Activated CD4-positive, alpha-beta memory T cell treated with anti-CD3 and anti-CD28 coated beads for 36 hours (primary cell): Measurements from ENCODE around the gene MYL5. TPM values are rescaled to one million over a fixed set of nuclear protein-coding genes. Genes with fewer than 3 reads are reported as not detected.
"Not testable (repeated sequence)": the region's sequence is repeated elsewhere in the genome, so short reads cannot be mapped to it uniquely, and the experiment has no call there.

Experiments used
- CTCF ChIA-PET: fragments of 350-600 bp; sonication (Branson Sonifier 250); formaldehyde crosslinking; loops from one replicate; lab custom pipeline; 2021; ENCODE audit warnings: antibody characterized with exemption, inconsistent platforms; lab: Charles Lee
- POLR2A ChIA-PET: fragments of 350-600 bp; sonication (Branson Sonifier 250); formaldehyde crosslinking; loops from one replicate; lab custom pipeline; 2021; ENCODE audit warnings: antibody characterized with exemption; lab: Charles Lee
- DNase-seq: peaks from one replicate; pipeline ENCODE4 v3.0.0-alpha.2; 2020
- H3K27ac Mint-ChIP-seq: one replicate; pipeline ENCODE4 v1.8.0; 2021; ENCODE audit warnings: mixed read lengths
- H3K27me3 Mint-ChIP-seq: one replicate; pipeline ENCODE4 v1.8.0; 2021; ENCODE audit warnings: mixed read lengths
- H3K36me3 Mint-ChIP-seq: one replicate; pipeline ENCODE4 v1.8.0; 2021; ENCODE audit warnings: mixed read lengths
- H3K4me1 Mint-ChIP-seq: one replicate; pipeline ENCODE4 v1.8.0; 2021; ENCODE audit warnings: low read depth, mixed read lengths
- H3K4me3 Mint-ChIP-seq: one replicate; pipeline ENCODE4 v1.8.0; 2021; ENCODE audit warnings: mild to moderate bottlenecking, mixed read lengths
- H3K9me3 Mint-ChIP-seq: one replicate; pipeline ENCODE4 v1.8.0; 2021; ENCODE audit warnings: mixed read lengths
- intact Hi-C: fragments of 100-400 bp; cut with micrococcal nuclease; formaldehyde crosslinking; loops from one replicate; pipeline ENCODE4 v1.15.1; 2023
- total RNA-seq, 2 experiments: library from RNA; stranded (reverse); gene quantifications; one replicate each; pipeline ENCODE4 v1.2.3, GENCODE V29; 2021

Gene MYL5
- total RNA-seq, 2 experiments from 2014 or later, result 12.4 to 13.0 TPM

DNA sequence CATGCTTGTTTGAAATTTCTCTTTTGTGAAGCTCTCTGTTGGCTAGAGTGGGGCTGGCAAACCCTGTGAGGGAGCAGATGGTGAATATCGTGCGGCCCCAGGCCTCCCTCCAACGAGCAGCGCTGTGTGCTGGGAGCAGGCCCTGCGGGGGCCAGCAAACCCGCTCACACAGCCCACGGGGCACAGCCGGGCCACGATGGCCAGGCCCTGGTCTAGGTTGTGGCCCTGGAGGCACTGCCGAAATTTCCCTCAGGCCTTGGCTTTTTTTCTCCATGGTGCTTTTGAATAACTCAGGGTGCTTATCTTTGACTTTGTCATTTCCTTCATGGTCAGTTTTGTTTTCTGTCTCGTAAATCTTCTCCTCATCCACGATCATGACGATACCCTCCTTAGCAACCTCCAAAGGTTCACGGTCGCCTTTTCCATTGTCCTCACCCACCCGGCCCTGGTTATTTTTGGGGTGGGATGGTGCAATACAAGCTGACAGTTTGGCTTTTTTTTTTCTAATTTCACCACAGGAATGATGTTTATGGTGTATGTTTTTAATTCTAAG lies 52.0 kb downstream of the MYL5 start:
- Mint-ChIP-seq H3K36me3 (peaks cover 22% of the 10 kb centered on the region), H3K27me3 (no peaks in the 10 kb centered on the region), H3K4me3 (no peak overlapping the region), H3K4me1 (peaks cover 8% of the 10 kb centered on the region), H3K9me3 (no peaks in the 10 kb centered on the region), H3K27ac (no peak overlapping the region)
- intact Hi-C loops, result no loop called here
- ChIA-PET CTCF (no interaction called here), POLR2A (no interaction called here)
- no peak for DNase-seq

GRCh38 chr4:726838-727237 lies 52.5 kb downstream of the MYL5 start:
- CTCF ChIA-PET, result no interaction called here
- no peaks in the 10 kb centered on the region for H3K27me3 Mint-ChIP-seq

DNA sequence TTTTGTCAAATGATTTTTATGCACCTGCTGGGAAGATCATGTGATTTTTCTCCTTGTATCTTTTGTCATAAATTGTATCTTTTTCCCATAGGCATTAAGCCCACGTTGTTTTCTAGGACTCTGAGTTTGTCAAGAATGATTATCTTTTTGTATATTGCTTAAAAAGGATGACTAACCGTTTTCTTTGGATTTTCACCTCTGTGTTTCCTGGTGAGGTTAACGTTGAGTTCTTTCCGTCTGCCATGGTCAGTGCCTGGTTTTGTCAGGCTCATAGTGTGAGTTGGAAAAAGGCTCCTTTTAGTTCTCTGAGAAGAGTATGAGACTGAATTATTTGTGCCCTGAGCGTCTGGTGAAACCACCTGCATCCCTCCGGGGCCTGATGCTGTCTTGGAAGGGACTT lies 53.2 kb downstream of the MYL5 start:
- H3K36me3 Mint-ChIP-seq, result peaks cover 11% of the 10 kb centered on the region

More at GRCh38 chr4:726838-727237, 52.5 kb downstream of the MYL5 start:
- peaks cover 8% of the 10 kb centered on the region for H3K4me1 Mint-ChIP-seq
- no peak overlapping the region for H3K4me3 Mint-ChIP-seq
- DNase-seq, result no peak
- intact Hi-C loops, result no loop called here
- H3K27ac Mint-ChIP-seq, result no peak overlapping the region
- H3K9me3 Mint-ChIP-seq, result no peaks in the 10 kb centered on the region
- POLR2A ChIA-PET, result no interaction called here
- H3K36me3 Mint-ChIP-seq, result peaks cover 17% of the 10 kb centered on the region

GRCh38 chr4:729336-730315 lies 55.3 kb downstream of the MYL5 start:
- CTCF ChIA-PET, result no interaction called here
- peaks cover 6% of the 10 kb centered on the region for H3K4me1 Mint-ChIP-seq
- H3K27ac Mint-ChIP-seq, result no peak overlapping the region
- intact Hi-C loops, result no loop called here
- no peak for DNase-seq
- H3K27me3 Mint-ChIP-seq, result no peaks in the 10 kb centered on the region
- POLR2A ChIA-PET, result no interaction called here
- H3K36me3 Mint-ChIP-seq, result peaks cover 15% of the 10 kb centered on the region
- H3K9me3 Mint-ChIP-seq, result no peaks in the 10 kb centered on the region
- no peak overlapping the region for H3K4me3 Mint-ChIP-seq

More for the DNA sequence above, 53.2 kb downstream of the MYL5 start:
- H3K9me3 Mint-ChIP-seq, result no peaks in the 10 kb centered on the region
- DNase-seq, result no peak
- H3K27me3 Mint-ChIP-seq, result no peaks in the 10 kb centered on the region
- ChIA-PET CTCF (interaction anchor here (0.9 kb wide), 1 partner anchor 15 kb away, joined by 4 read pairs; no protein-coding TSS in a partner anchor), POLR2A (no interaction called here)
- peaks cover 8% of the 10 kb centered on the region for H3K4me1 Mint-ChIP-seq
- no peak overlapping the region for H3K4me3 Mint-ChIP-seq
- intact Hi-C loops, result no loop called here
- H3K27ac Mint-ChIP-seq, result no peak overlapping the region

DNA sequence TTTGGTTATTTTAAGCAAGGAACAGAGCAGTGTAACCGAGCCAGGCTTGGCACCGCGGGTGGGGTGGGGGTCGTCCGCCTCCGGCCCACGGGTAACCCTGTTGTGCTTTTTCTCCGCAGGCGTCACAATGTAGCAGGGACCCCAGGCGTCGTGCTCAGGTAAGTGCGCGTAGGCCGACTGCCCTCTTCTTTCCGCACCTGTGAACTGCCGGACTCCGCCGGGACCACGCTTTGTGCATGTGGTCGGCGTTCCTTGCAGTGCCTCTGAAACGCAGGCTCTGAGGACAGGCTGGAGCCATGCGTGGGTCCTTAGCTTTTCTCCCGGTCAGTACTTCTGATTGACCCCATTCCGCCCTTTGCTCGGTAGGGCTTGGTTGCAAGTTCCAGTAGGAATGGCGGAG lies 56.2 kb downstream of the MYL5 start:
- POLR2A ChIA-PET, result no interaction called here
- no peak for DNase-seq
- peaks cover 6% of the 10 kb centered on the region for H3K4me1 Mint-ChIP-seq
- peaks cover 20% of the 10 kb centered on the region for H3K36me3 Mint-ChIP-seq
- no peaks in the 10 kb centered on the region for H3K27me3 Mint-ChIP-seq
- no peaks in the 10 kb centered on the region for H3K9me3 Mint-ChIP-seq
- intact Hi-C loops, result no loop called here
- no peak overlapping the region for H3K27ac Mint-ChIP-seq
- no peak overlapping the region for H3K4me3 Mint-ChIP-seq
- CTCF ChIA-PET, result no interaction called here

- DNase-seq, H3K4me3 Mint-ChIP-seq, intact Hi-C loops, H3K27me3 Mint-ChIP-seq, H3K4me1 Mint-ChIP-seq, CTCF ChIA-PET, H3K27ac Mint-ChIP-seq, POLR2A ChIA-PET, H3K9me3 Mint-ChIP-seq: not testable (repeated sequence)
- peaks cover 22% of the 10 kb centered on the region for H3K36me3 Mint-ChIP-seq
Observed at GRCh38 chr4:730946-731904, 56.9 kb downstream of the MYL5 start.

Other genes starting within 250 kb of the MYL5 start
- gene ZNF721, start 175.4 kb upstream of the MYL5 start, total RNA-seq, result 10 to 100 TPM; 31.0 to 31.8 TPM
- 10 to 100 TPM; 38.9 to 42.2 TPM for gene PIGG, start 175.3 kb upstream of the MYL5 start, total RNA-seq
- gene TMEM271, start 98.2 kb upstream of the MYL5 start, total RNA-seq, result not detected
- gene PDE6B, start 49.0 kb upstream of the MYL5 start, total RNA-seq, result 10 to 100 TPM; 16.1 to 22.9 TPM
- 100 to 1,000 TPM; 245 to 254 TPM for gene ATP5ME, start 266 bp upstream of the MYL5 start, total RNA-seq
- gene SLC49A3, start 14.6 kb downstream of the MYL5 start, total RNA-seq, result under 1 TPM in 1 of 2 experiments, not detected in 1; 0.19 TPM
- 10 to 100 TPM; 27.8 to 29.3 TPM for gene PCGF3, start 31.3 kb downstream of the MYL5 start, total RNA-seq
- under 1 TPM; 0.43 to 0.61 TPM for gene CPLX1, start 151.6 kb downstream of the MYL5 start, total RNA-seq